GM19438 (cell line): Measurements from ENCODE around the gene ADAMTS18.

Experiments used
- ATAC-seq: cut with Tn5 transposase; IDR thresholded peaks from one replicate; pipeline ENCODE4 v1.9.1; 2021; ENCODE audit warnings: low read depth; ENCODE audit not compliant: unreplicated experiment

ADAMTS18 gene

GRCh38 chr16:77331802-77332586 lies 102.8 kb downstream of the ADAMTS18 start:
- ATAC-seq: no peak

GRCh38 chr16:77331043-77331442 lies 103.8 kb downstream of the ADAMTS18 start:
- ATAC-seq: no peak

- ATAC-seq: no peak
Observed at GRCh38 chr16:77330332-77331042, 104.3 kb downstream of the ADAMTS18 start.

GRCh38 chr16:77328768-77329167 lies 106.1 kb downstream of the ADAMTS18 start:
- ATAC-seq: no peak

- ATAC-seq: no peak
Observed at GRCh38 chr16:77328274-77328673, 106.6 kb downstream of the ADAMTS18 start.

- ATAC-seq: no peak
Observed at GRCh38 chr16:77327717-77328116, 107.1 kb downstream of the ADAMTS18 start.

GRCh38 chr16:77324729-77325128 lies 110.1 kb downstream of the ADAMTS18 start:
- no peak for ATAC-seq

- no peak for ATAC-seq
Observed at GRCh38 chr16:77323695-77324094, 111.1 kb downstream of the ADAMTS18 start.

GRCh38 chr16:77322757-77323156 lies 112.1 kb downstream of the ADAMTS18 start:
- no peak for ATAC-seq

- ATAC-seq: no peak
Observed at GRCh38 chr16:77317059-77317458, 117.8 kb downstream of the ADAMTS18 start.

GRCh38 chr16:77310877-77311276 lies 124.0 kb downstream of the ADAMTS18 start:
- no peak for ATAC-seq

- no peak for ATAC-seq
Observed at GRCh38 chr16:77308163-77308561, 126.7 kb downstream of the ADAMTS18 start.

GRCh38 chr16:77307426-77308162 lies 127.2 kb downstream of the ADAMTS18 start:
- no peak for ATAC-seq

- ATAC-seq: no peak
Observed at GRCh38 chr16:77306075-77306474, 128.8 kb downstream of the ADAMTS18 start.

- no peak for ATAC-seq
Observed at GRCh38 chr16:77304877-77305276, 130.0 kb downstream of the ADAMTS18 start.

- ATAC-seq: no peak
Observed at GRCh38 chr16:77304134-77304533, 130.7 kb downstream of the ADAMTS18 start.

- ATAC-seq: no peak
Observed at GRCh38 chr16:77302674-77303073, 132.2 kb downstream of the ADAMTS18 start.

GRCh38 chr16:77302249-77302648 lies 132.6 kb downstream of the ADAMTS18 start:
- ATAC-seq: no peak

GRCh38 chr16:77300256-77300655 lies 134.6 kb downstream of the ADAMTS18 start:
- no peak for ATAC-seq

GRCh38 chr16:77299395-77299794 lies 135.4 kb downstream of the ADAMTS18 start:
- peak; percentile 70 for ATAC-seq
